Hepatocyte (in vitro differentiated cells): ENCODE results near the gene LDLRAD3. TPM values are rescaled to one million over a fixed set of nuclear protein-coding genes. Genes with fewer than 3 reads are reported as not detected.

Experiments
- DNase-seq: peaks from one replicate; pipeline ENCODE4 v3.0.0-alpha.2; 2016; ENCODE audit warnings: low spot score
- H2AFZ ChIP-seq: fragments of 200-600 bp; sonication (generic); 2 replicates; pipeline ENCODE4 v1.6.0; 2016; ENCODE audit warnings: antibody characterized with exemption, mild to moderate bottlenecking
- H3K27ac ChIP-seq: fragments of 200-600 bp; sonication (generic); 2 replicates; pipeline ENCODE4 v1.5.1; 2016; ENCODE audit warnings: mild to moderate bottlenecking
- H3K27me3 ChIP-seq: fragments of 200-600 bp; sonication (generic); 2 replicates; pipeline ENCODE4 v1.6.1; 2016
- H3K36me3 ChIP-seq: fragments of 200-600 bp; sonication (generic); replicated peaks from 2 replicates; pipeline ENCODE4 v1.5.1; 2016; ENCODE audit warnings: low read depth; ENCODE audit not compliant: insufficient read depth
- H3K4me1 ChIP-seq: fragments of 200-600 bp; sonication (generic); 2 replicates; pipeline ENCODE4 v1.5.1; 2016; ENCODE audit warnings: mild to moderate bottlenecking, moderate library complexity; ENCODE audit not compliant: insufficient read depth
- H3K4me2 ChIP-seq: fragments of 200-600 bp; sonication (generic); 2 replicates; pipeline ENCODE4 v1.6.0; 2016
- H3K4me3 ChIP-seq: fragments of 200-600 bp; sonication (generic); 2 replicates; pipeline ENCODE4 v1.5.1; 2016; ENCODE audit warnings: mild to moderate bottlenecking
- H3K79me2 ChIP-seq: fragments of 200-600 bp; sonication (generic); 2 replicates; pipeline ENCODE4 v1.6.0; 2017; ENCODE audit warnings: mild to moderate bottlenecking
- H3K9me2 ChIP-seq: fragments of 200-600 bp; sonication (generic); replicated peaks from 2 replicates; pipeline ENCODE4 v1.6.0; 2017; ENCODE audit warnings: mild to moderate bottlenecking; ENCODE audit not compliant: insufficient read depth
- H3K9me3 ChIP-seq: fragments of 200-600 bp; sonication (generic); 2 replicates; pipeline ENCODE4 v1.5.1; 2016; ENCODE audit warnings: low read depth, mild to moderate bottlenecking
- H4K20me1 ChIP-seq: fragments of 200-600 bp; sonication (generic); 2 replicates; pipeline ENCODE4 v1.6.0; 2016; ENCODE audit warnings: mild to moderate bottlenecking; ENCODE audit not compliant: insufficient read depth, poor library complexity, severe bottlenecking
- EZH2 ChIP-seq: fragments of 200-600 bp; sonication (generic); IDR thresholded peaks from 2 replicates; pipeline ENCODE4 v1.6.1; 2016; ENCODE audit warnings: antibody characterized with exemption, mild to moderate bottlenecking, borderline replicate concordance
- EZH2phosphoT487 ChIP-seq: fragments of 200-600 bp; sonication (generic); IDR thresholded peaks from one replicate; pipeline ENCODE4 v1.6.1; 2018; ENCODE audit warnings: antibody characterized with exemption, mild to moderate bottlenecking, low read depth, moderate library complexity; ENCODE audit not compliant: unreplicated experiment, severe bottlenecking
- WGBS: methylation state at CpG from one replicate; pipeline ENCODE4 v1.1.6; 2016; ENCODE audit warnings: low lambda C conversion rate; ENCODE audit errors: missing lambda C conversion rate; 5-methylcytosine and 5-hydroxymethylcytosine counted together
- polyA plus RNA-seq: library from polyadenylated mRNA; unstranded; fragments of >200 nt; fragmentation: Nextera tagmentation; extraction: Ambion mirVana; gene quantifications from 2 replicates; pipeline ENCODE4 v1.2.1, GENCODE V29; 2016
- total RNA-seq: library from RNA; depleted of rRNA; stranded (reverse); fragments of >200 nt; gene quantifications from 2 replicates; pipeline ENCODE4 v1.2.3, GENCODE V29; 2014
- TF ChIP-seq, protein P1 (sequence below): fragments of 200-600 bp; sonication (generic); IDR thresholded peaks from 2 replicates; pipeline ENCODE4 v1.5.1; 2016; ENCODE audit warnings: antibody characterized with exemption, mild to moderate bottlenecking; ENCODE audit not compliant: poor library complexity

The LDLRAD3 gene
- total and polyA plus RNA-seq, 2 experiments from 2014 or later = 12.2 TPM

DNA sequence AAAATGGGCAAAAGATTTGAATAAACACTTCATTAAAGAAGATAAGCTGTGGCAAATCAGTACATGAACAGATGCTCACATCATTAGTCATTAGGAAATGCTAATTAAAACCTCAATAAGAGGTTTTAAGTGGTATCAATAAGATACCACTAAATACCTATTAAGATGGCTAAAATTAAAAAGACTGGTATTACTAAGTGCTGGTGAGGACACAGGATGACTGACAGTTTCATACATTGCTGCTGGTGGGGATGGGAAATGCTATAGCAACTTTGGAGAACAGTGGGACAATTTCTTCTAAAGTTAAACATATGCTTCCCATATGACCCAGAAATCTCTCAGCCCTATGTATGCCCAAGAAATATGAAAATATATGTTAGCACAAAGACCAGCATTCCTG lies 276.1 kb downstream of the LDLRAD3 start:
- Histone ChIP-seq H2AFZ (no peak overlapping the region), H3K9me3 (no peaks in the 10 kb centered on the region), H4K20me1 (no peaks in the 10 kb centered on the region), H3K79me2 (no peaks in the 10 kb centered on the region), H3K4me1 (no peaks in the 10 kb centered on the region), H3K4me2 (no peak overlapping the region), H3K27me3 (no peaks in the 10 kb centered on the region), H3K27ac (no peak overlapping the region), H3K4me3 (no peak overlapping the region), H3K36me3 (no peaks in the 10 kb centered on the region), H3K9me2 (no peaks in the 10 kb centered on the region)
- TF ChIP-seq EZH2phosphoT487 = no peak
- TF ChIP-seq, protein P1, sequence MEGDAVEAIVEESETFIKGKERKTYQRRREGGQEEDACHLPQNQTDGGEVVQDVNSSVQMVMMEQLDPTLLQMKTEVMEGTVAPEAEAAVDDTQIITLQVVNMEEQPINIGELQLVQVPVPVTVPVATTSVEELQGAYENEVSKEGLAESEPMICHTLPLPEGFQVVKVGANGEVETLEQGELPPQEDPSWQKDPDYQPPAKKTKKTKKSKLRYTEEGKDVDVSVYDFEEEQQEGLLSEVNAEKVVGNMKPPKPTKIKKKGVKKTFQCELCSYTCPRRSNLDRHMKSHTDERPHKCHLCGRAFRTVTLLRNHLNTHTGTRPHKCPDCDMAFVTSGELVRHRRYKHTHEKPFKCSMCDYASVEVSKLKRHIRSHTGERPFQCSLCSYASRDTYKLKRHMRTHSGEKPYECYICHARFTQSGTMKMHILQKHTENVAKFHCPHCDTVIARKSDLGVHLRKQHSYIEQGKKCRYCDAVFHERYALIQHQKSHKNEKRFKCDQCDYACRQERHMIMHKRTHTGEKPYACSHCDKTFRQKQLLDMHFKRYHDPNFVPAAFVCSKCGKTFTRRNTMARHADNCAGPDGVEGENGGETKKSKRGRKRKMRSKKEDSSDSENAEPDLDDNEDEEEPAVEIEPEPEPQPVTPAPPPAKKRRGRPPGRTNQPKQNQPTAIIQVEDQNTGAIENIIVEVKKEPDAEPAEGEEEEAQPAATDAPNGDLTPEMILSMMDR = no peak
- no peak for TF ChIP-seq EZH2
- DNase-seq = no peak

DNA sequence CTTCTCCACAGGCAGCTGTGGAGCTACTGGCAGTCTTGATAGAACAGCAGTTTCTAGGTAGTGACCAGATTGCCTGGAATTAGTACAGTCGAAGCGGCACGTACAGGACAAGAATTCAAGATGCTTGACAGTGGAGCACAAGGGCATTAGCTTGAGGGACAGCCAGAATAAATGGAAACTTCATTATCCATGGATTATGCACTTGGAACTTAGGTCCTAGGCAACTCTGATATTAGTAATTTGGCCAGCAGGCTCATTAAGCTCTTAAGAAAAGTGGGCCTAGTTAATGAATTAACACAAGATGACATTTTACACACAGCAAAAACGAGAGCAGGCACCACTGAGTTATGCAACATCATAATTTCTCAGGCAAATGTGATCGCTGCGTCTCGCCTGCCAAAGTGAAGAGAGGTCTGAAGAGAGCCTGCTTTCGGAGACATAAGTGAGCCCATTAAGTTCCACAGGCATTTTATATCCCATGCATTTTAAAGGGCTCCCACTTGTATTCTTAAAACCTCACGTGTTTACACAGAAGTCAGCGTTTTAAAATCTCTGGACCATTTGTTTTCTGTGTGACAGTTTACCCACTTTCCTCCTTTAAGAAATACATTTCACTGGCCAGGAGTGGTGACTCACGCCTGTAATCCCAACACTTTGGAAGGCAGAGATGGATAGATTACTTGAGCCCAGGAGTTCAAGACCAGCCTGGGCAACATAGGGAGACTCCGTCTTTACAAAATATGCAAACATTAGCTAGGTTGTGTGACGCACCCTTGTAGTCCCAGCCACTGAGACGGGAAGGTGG lies 279.2 kb downstream of the LDLRAD3 start:
- 67% methylated on average over 14 of the region's 14 CpGs for WGBS
- Histone ChIP-seq H2AFZ (no peak overlapping the region), H3K4me3 (no peak overlapping the region), H4K20me1 (no peaks in the 10 kb centered on the region), H3K4me2 (no peak overlapping the region), H3K27ac (no peak overlapping the region), H3K79me2 (no peaks in the 10 kb centered on the region), H3K36me3 (no peaks in the 10 kb centered on the region), H3K9me2 (no peaks in the 10 kb centered on the region), H3K4me1 (no peaks in the 10 kb centered on the region), H3K9me3 (no peaks in the 10 kb centered on the region), H3K27me3 (no peaks in the 10 kb centered on the region)
- DNase-seq = no peak
- TF ChIP-seq, protein P1 = no peak
- TF ChIP-seq EZH2phosphoT487 (no peak), EZH2 (no peak)

DNA sequence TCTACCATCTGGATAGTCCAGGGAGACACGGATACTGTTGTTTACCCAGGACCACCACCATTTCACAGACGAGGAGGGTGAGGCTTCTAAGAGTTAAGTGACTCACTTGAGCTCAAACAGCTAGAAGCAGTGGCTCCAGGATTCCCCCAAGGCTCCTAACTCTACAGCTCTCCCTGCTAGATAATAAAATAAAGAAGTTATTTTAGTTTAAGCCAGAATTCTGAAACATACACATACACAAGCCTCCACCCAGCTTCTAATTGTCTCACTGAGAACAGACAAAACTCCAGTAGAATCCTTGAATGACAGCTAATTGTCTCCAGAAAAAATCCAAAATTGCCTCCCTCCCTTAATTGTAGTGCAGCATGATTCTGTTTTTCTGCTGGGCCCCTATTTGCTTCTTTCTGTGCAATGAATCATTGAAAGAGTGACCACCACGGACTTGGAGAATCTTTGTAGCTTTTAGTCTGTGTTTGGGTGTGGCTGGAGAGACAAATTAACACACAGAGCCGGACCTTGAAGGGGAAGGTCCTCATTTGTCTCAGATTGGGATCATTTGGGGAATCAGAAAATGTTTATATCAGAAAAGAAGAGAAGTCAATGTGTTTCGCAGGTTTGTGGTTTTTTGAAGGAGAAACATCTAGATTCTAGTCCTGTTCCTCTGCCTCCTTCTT lies 280.5 kb downstream of the LDLRAD3 start:
- H4K20me1 ChIP-seq = no peaks in the 10 kb centered on the region
- H3K27me3 ChIP-seq = no peaks in the 10 kb centered on the region
- no peaks in the 10 kb centered on the region for H3K36me3 ChIP-seq
- no peak overlapping the region for H3K27ac ChIP-seq
- DNase-seq = no peak
- no peaks in the 10 kb centered on the region for H3K4me1 ChIP-seq
- TF ChIP-seq, protein P1 = no peak
- TF ChIP-seq EZH2phosphoT487 = no peak
- no peak for TF ChIP-seq EZH2
- H3K4me3 ChIP-seq = no peak overlapping the region
- H3K4me2 ChIP-seq = no peak overlapping the region
- H3K9me2 ChIP-seq = no peaks in the 10 kb centered on the region
- no peaks in the 10 kb centered on the region for H3K79me2 ChIP-seq
- H3K9me3 ChIP-seq = no peaks in the 10 kb centered on the region
- H2AFZ ChIP-seq = no peak overlapping the region
- 60% methylated on average over 5 of the region's 5 CpGs for WGBS
